B cell (primary cell): Measurements from ENCODE around the gene ST3GAL3.

Experiments
- EZH2 ChIP-seq: IDR thresholded peaks from 2 replicates; pipeline ENCODE4 v1.6.1; 2012; ENCODE audit warnings: borderline replicate concordance, low read depth, mild to moderate bottlenecking, moderate library complexity, low read length; ENCODE audit not compliant: insufficient read depth, poor library complexity, severe bottlenecking
- TF ChIP-seq, protein P1 (sequence below): fragments of 200-600 bp; IDR thresholded peaks from one replicate; pipeline ENCODE4 v1.8.0; 2022; ENCODE audit warnings: antibody characterized with exemption, mild to moderate bottlenecking

DNA sequence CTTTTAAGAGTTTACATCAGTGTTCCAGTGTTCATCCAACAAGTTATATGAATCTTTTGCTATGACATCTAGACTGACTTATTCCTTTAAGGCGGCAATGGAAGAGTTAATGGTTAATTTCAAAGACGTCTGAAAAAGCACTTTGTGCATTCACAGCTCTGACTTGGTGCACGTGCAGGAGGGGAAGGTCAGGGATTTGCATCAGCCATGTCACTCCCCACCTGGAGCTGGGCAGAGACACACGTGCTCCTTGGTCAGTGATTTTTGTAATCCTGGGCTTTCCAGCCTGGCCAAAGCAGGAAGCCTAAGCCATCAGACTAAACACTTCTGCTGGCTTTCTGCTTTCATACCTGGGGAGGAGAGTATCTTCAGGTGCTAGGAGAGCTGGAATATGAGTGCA lies 96.3 kb downstream of the ST3GAL3 start:
- TF ChIP-seq, protein P1, sequence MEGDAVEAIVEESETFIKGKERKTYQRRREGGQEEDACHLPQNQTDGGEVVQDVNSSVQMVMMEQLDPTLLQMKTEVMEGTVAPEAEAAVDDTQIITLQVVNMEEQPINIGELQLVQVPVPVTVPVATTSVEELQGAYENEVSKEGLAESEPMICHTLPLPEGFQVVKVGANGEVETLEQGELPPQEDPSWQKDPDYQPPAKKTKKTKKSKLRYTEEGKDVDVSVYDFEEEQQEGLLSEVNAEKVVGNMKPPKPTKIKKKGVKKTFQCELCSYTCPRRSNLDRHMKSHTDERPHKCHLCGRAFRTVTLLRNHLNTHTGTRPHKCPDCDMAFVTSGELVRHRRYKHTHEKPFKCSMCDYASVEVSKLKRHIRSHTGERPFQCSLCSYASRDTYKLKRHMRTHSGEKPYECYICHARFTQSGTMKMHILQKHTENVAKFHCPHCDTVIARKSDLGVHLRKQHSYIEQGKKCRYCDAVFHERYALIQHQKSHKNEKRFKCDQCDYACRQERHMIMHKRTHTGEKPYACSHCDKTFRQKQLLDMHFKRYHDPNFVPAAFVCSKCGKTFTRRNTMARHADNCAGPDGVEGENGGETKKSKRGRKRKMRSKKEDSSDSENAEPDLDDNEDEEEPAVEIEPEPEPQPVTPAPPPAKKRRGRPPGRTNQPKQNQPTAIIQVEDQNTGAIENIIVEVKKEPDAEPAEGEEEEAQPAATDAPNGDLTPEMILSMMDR, result no peak
- TF ChIP-seq EZH2, result no peak
